HG03064 (cell line): ENCODE measurements around the gene VPS4B.
"Not testable (repeated sequence)": the region's sequence is repeated elsewhere in the genome, so short reads cannot be mapped to it uniquely, and the experiment has no call there.

Source experiments
- ATAC-seq: cut with Tn5 transposase; IDR thresholded peaks from one replicate; pipeline ENCODE4 v1.9.1; 2021; ENCODE audit warnings: low read depth; ENCODE audit not compliant: unreplicated experiment

Gene VPS4B

GRCh38 chr18:63422087-63422863 is at the start of gene VPS4B:
TSS of gene VPS4B (minus strand) at chr18:63422476. CDS start at chr18:63422259, 217 bp downstream.
- peak; percentile 98 for ATAC-seq

- ATAC-seq: no peak
Observed at GRCh38 chr18:63470751-63471150, 48.5 kb upstream of the VPS4B start.

GRCh38 chr18:63468575-63468974 is 46.3 kb upstream of the VPS4B start:
- ATAC-seq: no peak

- no peak for ATAC-seq
Observed at GRCh38 chr18:63467699-63468098, 45.4 kb upstream of the VPS4B start.

- no peak for ATAC-seq
Observed at GRCh38 chr18:63465059-63465458, 42.8 kb upstream of the VPS4B start.

- ATAC-seq: no peak
Observed at GRCh38 chr18:63464434-63464833, 42.2 kb upstream of the VPS4B start.

- no peak for ATAC-seq
Observed at GRCh38 chr18:63460414-63460813, 38.1 kb upstream of the VPS4B start.

GRCh38 chr18:63457977-63458376 is 35.7 kb upstream of the VPS4B start:
- no peak for ATAC-seq

- ATAC-seq: no peak
Observed at GRCh38 chr18:63454497-63454896, 32.2 kb upstream of the VPS4B start.

- not testable (repeated sequence) for ATAC-seq
Observed at GRCh38 chr18:63452751-63453150, 30.5 kb upstream of the VPS4B start.

GRCh38 chr18:63451799-63452660 is 29.8 kb upstream of the VPS4B start:
- no peak for ATAC-seq

GRCh38 chr18:63449426-63449825 is 27.1 kb upstream of the VPS4B start:
- ATAC-seq: no peak

GRCh38 chr18:63447066-63447465 is 24.8 kb upstream of the VPS4B start:
- no peak for ATAC-seq

GRCh38 chr18:63446266-63446665 is 24.0 kb upstream of the VPS4B start:
- ATAC-seq: no peak

GRCh38 chr18:63445037-63445436 is 22.8 kb upstream of the VPS4B start:
- no peak for ATAC-seq

- ATAC-seq: no peak
Observed at GRCh38 chr18:63444580-63444979, 22.3 kb upstream of the VPS4B start.

- no peak for ATAC-seq
Observed at GRCh38 chr18:63443829-63444228, 21.6 kb upstream of the VPS4B start.

GRCh38 chr18:63440881-63441280 is 18.6 kb upstream of the VPS4B start:
- no peak for ATAC-seq

GRCh38 chr18:63440219-63440618 is 17.9 kb upstream of the VPS4B start:
- ATAC-seq: no peak

GRCh38 chr18:63439334-63439733 is 17.1 kb upstream of the VPS4B start:
- ATAC-seq: no peak

- no peak for ATAC-seq
Observed at GRCh38 chr18:63438181-63438580, 15.9 kb upstream of the VPS4B start.
